GM21717 (cell line): ENCODE data around the gene SLC12A7.
"Not testable (repeated sequence)": the region's sequence is repeated elsewhere in the genome, so short reads cannot be mapped to it uniquely, and the experiment has no call there.

ENCODE experiments used
- ATAC-seq: cut with Tn5 transposase; IDR thresholded peaks from one replicate; pipeline ENCODE4 v1.9.1; 2021; ENCODE audit warnings: mild to moderate bottlenecking, moderate library complexity; ENCODE audit not compliant: unreplicated experiment

Gene SLC12A7

DNA sequence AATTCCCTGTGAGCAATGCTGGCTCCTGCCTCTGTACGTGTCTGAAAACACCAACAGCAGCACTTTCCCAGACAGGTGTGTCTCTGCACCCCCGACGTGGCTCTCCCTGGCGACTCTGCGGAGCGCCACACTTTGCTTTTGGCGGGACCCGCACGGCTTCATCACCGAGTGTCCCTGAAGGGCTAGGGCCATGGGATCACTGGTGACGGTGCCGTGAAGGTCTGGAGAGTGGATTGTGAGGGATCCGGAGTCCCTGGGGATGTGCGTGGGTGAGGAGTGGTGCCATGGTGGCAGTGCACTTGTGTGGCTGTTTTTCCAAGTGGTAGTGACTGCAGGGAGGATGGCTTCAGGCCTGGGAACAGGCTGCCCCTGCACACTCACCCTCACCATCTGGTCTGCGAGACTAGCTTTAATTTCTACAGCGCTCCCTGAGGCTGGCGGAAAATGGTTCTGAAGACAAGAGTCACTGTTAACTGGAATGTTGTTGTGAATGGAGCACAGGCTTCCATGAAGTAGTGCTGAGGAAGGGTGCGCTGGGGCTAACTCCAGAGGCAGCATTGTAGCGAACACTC lies 100.0 kb downstream of the SLC12A7 start:
- ATAC-seq = no peak

DNA sequence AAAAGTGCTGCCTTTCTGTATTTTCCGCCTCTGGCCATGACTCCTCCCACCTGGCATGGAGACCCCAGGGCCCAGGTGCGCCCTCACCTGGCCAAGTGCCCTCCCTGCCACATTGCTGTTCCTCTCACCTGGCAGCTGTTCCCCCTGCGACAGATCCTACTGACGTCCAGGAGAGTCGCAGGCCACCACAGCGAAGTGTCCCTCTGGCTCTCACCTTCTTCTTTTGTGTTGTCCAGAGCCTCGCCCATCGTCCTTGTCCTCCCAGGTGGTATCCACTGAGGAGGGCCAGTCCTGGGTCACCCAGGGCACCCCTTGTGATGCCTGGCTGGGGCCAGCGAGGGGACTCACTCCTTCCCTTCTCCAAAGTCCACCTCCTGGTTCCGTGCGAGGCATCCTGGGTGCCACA lies 100.6 kb downstream of the SLC12A7 start:
- ATAC-seq = no peak

DNA sequence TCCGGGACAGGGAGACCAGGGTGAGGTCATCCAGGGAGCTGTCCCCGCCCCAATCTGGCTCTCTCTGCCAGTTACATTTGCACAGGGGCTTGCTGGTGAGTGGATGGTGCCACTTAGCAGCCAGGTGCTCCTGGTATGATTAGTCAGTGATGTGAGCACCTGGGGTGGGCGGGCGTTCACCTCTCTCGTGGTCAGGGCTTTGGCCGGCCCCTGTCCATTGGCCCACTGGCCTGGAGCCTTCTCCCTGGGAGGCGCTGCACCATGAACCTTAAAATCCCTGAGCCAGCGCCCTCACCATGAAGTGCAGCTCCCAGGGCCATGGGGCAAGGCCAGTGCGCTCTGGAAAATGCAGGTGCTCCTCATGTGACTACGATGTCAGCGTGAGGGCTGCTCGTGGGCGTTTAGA lies 101.2 kb downstream of the SLC12A7 start:
- no peak for ATAC-seq

DNA sequence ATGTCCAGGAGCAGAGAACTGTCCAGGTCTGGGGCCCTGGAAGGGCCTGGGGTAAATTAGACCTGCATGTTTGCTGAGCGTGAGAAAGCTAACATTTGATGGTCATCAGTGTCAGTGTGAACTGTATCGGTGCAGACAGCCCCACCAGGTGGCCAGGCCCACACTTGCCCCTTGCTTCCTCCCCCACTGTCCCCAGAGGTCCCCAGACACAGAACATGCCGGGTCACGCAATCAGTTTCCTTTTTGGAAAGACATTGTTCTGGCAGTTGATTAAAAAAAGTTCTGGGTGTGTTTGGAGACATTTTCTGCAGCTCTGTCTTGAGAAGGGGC lies 101.7 kb downstream of the SLC12A7 start:
- ATAC-seq = no peak

DNA sequence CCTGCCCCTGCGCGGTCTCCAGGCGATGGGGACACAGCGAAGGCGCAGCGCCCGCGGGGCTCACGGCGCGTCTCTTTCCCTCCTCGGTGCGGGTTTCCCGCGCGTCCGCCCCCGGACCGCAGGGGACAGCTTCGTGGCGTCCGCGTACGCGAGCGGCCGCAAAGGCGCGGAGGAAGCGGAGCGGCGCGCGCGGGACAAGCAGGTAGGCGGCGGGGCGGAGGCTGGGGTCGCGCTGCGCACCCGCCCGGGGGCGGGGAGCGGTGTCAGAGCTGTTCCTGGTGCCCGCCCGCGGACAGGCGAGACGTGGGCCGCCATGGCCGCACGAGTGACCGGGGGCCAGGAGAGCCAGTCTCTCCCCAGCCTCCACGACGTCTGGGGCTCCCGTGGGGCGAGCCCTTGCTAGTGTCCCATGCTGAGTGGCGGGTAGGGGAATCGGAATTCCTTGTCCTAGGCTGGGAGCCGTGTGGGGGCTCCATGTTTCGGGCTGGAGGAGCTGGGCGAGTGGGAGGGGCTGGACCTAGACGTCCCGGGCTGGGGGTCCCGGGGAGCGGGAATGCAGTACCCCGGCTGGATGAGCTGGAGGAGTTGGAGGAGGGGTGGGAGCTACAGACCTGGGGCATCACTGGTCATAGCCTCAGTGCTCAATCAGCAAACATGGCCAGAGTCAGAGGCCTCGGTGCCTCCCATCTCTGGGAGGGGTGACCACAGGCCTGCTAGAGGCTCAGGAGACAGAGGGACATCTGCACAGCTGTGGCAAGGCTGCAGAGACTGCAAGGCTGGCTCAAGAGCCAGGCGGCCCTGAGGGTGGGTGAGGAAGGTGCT lies 102.3 kb downstream of the SLC12A7 start:
- no peak for ATAC-seq

DNA sequence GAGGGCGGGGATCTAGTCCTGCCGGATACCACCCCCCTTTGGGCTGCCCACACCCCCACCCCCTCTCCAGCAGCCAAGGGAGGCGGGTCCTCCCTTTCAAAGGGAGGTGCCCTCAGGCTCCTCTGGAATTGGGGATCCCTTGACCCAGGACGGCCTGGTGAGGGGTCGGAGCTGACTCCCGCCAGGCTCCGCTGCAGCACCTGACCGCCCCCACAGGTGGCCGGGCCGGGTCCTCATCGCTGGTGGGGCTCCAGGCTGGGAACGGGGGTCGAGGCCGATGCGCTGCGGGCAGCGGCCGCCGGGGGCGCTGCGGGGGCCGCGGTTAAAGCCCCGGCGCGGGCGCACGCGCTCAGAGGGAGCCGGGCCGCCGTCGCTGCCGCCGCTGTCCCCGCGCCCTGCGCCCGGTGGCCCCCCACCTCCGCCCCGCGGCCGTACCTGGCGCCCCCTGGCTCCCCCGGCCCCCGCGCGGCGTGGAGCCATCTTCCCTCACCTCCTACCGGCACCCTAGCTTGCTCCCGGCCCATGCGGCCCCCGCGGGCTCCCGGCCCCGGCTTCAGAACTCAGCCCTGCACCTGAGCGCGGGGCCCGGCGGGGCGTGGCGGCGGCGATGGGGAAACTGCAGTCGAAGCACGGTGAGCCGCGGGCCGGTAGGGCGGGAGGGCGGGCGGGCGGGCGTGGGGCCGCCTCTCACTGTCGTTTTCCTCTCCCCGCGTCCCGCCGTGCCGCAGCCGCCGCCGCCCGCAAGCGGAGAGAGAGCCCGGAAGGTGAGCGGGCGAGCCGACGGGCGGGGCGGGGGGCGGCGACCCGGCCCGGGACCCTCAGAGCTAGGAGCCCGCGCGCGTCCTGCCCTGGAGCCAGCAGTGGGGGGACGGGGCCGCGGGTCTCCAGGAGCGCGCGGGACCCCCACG lies 103.2 kb downstream of the SLC12A7 start, which contains the start of gene NKD2:
TSS of gene NKD2 (plus strand) at position 352 of the 908 bp plus-strand sequence. CDS start at position 608, 256 bp downstream.
- no peak for ATAC-seq

DNA sequence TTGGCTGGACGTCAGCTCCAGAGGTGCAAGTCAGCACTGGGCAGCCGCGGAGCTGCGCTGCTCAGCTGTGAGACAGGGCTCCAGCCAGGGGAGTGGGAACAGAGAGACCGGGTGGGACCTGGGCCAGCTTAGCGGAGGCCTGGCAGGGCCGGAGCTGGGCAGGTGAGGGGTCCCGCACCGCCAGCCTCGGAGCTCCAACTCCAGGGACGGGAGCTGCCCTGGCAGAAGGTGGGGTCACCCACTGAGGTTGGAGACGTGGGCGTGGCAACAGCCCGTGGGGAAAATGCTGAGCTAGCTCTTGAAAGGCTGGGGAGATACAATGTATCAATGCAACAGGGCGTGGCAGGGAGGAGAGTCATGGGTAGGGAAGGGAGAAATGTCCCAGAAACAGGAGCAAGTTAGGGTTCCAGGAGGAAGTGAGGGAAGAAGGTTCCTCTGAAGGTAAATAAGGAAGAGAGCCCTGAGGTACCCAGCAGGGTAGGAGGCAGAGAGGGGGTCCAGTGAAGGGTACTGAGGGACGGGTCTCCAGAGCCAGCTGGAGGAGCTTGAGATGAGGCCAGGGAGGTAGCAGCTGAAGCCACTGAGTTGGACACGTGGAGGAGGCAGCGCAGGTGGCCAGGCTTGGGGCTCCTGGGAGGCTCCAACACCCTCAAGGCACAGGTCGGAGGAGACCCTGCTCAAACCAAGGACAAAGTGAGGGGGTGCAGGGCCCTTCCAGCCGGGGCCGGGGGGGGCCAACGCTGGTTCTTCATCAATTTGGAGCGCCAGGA lies 104.0 kb downstream of the SLC12A7 start:
- no peak for ATAC-seq

DNA sequence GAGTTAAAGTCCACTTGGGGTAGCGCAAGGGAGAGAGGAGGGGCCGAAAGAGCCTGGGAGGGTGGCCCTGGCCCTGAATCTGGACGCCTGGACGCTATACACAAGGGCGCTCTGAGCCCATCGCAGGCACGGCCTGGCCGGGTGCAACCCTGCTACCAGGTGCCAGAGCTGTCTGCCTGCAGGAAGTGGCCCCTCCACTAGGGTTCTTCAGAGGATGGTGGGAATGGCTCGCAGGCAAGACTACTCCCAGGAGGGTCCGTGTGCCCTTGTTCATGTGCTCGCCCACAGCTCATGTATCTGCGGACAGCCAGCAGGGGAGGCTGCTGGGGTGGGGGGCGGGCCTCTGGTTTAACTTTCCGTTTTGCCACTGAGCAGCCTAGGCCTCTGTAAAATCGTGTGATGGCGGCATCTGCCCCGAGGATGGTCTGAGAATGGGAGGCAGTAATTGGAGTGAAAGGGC lies 104.6 kb downstream of the SLC12A7 start:
- ATAC-seq = no peak

DNA sequence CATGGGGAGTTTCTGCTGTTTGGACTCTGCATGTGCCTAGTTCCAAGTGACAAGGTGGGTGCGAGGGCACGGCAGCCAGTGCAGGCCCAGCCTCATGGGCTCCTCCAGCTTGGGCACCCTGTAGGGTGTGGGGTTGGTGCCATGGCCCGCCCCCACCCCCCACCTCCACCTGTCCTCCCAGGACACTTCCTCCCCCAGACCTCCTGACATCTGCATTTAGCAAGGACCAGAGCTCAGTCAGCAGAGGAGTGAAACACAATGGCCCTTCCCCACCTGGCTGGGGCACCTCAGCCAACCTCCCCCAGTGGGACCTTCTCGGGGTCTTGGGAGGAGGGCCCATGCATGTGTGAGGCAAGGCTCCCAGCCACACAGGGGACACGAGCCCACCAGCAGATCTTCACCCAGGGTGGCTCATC lies 105.2 kb downstream of the SLC12A7 start:
- ATAC-seq = no peak

DNA sequence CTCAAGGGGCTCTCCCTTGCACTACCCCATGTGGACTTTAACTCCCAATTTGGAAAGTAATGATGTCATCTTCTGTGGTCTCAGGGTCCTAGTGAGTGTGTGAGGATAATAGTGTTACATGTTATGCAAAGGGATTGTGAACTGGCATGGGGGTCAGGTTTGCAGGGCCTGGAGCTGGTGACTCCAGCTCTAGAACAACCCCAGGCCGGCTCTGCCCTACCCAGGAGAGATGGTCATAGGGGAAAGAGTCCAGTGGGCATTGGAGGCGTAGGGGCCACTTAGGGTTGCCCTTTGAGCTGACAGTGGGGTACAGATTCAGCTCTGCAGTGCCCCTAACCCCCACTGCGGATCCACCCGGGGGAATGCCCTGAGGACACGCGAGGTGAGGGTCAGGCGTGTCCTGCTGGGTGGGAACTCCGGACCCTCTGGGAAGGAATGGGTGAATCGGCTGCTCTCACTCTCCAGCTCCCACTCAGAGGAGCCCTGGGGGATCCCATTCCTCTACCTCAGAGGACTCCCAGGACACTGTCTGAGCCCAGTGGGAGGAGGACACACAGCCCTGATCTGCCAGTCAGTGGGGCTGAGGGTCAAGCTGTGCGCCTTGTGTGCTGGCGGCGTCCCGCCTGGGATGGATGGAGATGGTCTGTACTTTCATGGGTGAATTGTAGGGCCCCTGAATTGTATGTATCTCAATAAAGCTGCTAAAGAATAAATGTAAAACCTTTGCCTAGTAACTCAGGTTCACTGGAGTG lies 105.8 kb downstream of the SLC12A7 start:
- no peak for ATAC-seq

DNA sequence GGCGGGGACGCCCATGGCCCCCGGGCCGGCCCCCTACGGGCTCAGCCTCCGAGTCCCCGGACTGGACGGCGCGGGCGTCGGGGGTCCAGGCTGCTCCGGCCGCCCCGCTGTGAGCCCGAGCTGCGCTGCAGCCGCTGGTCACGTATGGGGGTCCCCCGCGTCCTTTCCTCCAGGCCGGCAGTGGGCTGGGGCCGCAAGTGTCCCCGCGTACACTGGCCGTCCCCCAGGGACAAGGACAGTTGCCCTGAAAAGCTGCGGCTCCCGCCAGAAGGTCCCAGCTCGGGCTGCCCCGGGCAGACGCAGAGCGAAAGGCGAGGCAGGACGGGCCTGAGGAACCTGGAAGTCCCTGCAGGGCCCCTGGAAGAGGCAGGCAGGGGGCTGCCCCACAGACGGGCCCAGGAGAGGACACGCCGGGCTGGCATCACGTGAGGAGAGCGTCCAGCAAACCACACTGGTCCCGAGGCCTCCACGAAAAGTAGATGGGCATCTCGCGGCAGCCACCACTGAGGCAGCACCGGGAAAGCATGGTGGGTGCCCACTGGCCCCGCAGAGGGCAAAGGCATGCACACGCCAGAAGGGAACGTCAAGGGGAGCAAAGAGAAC lies 106.5 kb downstream of the SLC12A7 start:
- ATAC-seq = no peak

DNA sequence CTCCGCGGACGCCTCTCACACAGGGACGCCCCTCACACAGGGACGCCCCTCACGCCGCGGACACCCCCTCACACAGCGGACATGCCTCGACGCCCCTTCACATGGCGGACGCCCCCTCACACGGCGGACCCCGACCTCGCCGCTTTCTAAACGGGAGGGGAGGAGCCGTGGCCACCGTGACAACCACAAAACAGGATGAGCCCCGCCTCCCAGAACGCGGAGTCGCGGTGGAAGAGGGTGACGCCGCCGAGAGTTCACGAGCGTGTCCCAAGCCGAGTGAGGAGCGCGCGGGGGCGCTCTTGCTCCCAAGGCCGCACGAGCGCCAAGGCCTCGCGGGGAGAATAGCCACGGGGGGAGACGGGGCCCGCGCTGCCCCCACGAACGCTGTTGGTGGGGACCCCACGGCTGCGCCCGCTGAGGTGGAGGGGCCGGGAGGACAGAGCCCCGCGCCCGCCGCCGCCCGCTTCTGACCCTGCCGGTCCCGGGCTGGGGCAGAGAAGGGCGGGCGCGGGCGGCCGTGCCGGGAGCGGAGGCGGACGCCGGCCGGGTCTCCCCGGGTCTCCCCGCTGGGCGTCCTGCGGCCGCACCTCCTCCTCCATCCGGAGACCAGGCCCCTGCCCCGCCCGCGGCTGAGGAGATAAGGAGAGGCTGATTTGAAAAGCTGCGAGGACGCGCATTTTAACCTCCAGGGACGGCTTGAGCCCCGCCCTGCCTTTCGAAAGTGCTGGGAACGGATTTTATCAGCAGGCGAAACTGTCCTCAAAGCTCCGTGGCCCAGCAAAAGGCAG lies 107.2 kb downstream of the SLC12A7 start:
- ATAC-seq = no peak

DNA sequence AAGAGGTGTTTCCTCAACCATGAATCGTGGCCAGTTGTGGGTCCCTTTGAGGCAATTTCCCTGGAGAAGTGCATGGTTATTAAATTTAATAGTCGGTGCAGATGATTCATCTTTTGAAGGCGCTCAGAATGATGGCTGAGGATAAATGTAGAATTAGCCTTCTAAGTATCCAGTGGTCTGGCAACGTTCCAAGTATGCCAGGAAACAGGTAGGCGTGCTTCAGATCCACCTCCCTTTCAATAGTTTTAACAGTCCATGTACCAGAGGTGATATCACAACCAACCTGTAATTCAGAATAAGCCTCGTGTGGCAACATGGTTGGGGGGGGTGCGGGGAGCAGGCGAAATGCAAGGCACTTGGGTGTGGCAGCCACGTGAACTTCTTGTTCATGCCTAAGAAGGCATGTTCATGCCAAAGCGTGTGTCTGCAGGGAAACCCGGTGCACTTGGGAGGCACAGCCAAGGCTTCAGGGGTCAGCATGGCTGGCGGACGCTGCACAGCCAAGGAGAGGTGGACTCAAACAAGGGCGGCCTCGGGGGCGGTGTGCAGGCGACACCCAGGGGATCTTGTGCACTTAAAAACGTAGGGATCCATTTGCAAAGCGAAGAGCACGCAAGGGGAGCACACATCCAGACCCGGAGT lies 108.4 kb downstream of the SLC12A7 start:
- ATAC-seq = no peak

DNA sequence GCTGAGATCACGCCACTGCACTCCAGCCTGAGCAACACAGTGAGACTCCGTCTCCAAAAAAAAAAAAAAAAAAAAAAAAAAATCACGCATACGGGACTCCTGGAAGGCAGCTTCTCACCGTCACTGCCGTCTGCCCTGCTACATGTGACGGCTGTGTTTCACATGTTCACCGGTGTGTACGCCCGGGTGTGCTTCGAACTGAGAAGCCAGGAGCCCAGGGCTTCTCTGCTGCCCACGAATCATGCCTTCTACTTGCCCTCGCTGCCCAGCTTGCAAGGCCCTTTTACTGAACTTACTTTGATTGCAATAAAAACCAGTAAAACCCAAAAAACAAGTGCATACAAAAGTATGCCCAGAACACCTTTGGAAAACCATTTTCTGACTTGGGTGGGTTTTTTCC lies 109.0 kb downstream of the SLC12A7 start:
- no peak for ATAC-seq

DNA sequence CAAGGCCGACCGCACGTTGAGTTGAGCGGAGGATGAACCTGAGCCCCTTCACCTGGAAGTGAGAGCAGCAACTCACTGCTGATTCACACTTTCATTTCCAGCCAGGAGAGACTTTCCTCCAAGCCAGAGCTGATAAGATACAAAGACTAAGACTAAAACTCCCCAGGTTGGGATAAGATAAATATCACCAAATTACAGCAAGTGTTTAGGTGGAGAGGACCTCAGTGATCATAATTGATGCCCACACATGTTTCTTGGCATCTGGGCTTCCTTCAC lies 109.7 kb downstream of the SLC12A7 start:
- ATAC-seq = no peak

DNA sequence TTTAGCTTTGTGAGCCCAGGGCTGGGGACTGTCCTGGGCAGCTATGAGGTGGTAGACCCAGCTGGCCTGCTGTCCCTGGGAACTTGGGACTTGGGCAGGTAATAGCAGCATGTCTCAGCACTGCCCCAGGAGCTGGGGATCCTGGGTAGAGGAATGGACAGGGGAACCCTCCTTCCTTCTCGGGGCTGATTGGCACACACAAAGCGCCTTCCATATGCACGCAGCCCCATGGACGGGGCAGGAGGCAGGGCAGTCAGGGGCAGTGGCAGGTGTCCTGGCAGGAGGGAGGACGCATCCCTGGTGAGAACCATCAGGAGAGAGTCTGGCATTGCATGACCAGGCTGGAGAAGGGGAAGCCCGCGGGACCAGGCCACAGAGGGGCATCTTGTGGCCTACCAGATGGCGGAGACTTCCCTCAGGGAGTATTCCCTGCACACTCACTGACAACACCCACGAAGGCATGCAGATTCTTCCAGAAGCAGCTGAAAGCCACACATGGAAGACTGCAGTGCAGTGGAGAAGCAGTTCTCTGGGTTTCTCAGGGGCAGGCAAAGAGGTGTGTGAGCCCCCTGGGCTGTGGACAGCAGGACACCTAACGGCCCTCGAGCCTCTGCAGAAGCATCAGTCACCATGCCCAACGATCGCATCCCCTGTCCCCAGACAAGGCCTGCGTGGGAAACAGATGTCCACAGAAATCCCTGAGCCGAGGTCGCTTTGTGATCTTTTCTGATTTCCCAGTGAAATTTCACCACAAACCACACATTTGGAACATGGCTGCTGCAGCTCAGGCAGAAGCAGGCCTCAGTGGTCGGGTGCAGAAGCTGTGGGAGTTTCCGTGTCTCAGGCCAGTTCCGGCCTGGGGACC lies 110.2 kb downstream of the SLC12A7 start:
- no peak for ATAC-seq

DNA sequence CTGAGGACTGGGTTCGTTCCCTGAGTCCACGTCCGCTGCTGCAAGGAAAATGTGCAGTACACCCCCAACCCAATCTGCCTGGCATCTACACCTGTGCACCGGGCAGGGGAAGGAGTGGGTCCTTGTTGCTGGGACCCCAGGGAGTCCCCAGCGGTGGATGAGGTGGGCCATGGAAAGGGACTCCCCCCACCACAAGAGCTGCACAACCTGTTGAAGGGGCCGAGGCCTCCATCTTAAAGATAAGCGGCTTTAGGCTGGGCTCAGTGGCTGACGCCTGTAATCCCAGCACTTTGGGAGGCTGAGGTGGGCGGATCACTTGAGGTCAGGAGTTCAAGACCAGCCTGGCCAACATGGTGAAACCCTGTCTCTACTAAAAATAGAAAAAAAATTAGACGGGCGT lies 111.0 kb downstream of the SLC12A7 start:
- not testable (repeated sequence) for ATAC-seq
